Liver (tissue), 9 donors: ENCODE results near the gene DCTN3. TPM values are rescaled to one million over a fixed set of nuclear protein-coding genes. Genes with fewer than 3 reads are reported as not detected.

Experiments
- DNase-seq: peaks from one replicate; pipeline ENCODE4 v3.0.0-alpha.2; 2017; ENCODE audit warnings: low spot score
- H3K27ac ChIP-seq, 2 donors: one replicate each; pipeline ENCODE4 v1.7.0; 2013; ENCODE audit warnings: inconsistent platforms in 2 of 2, low read length in 2 of 2, control low read depth in 1 of 2, low read depth in 1 of 2, mild to moderate bottlenecking in 1 of 2
- H3K27me3 ChIP-seq, 4 donors: one replicate each; pipeline versions ENCODE4 v1.6.1 to v1.7.0; 2013; ENCODE audit warnings: low read length in 3 of 4, inconsistent platforms in 1 of 4, mild to moderate bottlenecking in 1 of 4, moderate library complexity in 1 of 4; ENCODE audit not compliant: control insufficient read depth in 4 of 4, insufficient read depth in 4 of 4
- H3K36me3 ChIP-seq, 4 donors: one replicate each; pipeline versions ENCODE4 v1.6.1 to v1.7.0; 2013; ENCODE audit warnings: low read length in 3 of 4, mild to moderate bottlenecking in 3 of 4, low read depth in 1 of 4, moderate library complexity in 1 of 4; ENCODE audit not compliant: control insufficient read depth in 4 of 4, insufficient read depth in 3 of 4
- H3K4me1 ChIP-seq, 4 donors: one replicate each; pipeline versions ENCODE4 v1.6.1 to v1.7.0; 2013; ENCODE audit warnings: low read length in 3 of 4, mild to moderate bottlenecking in 3 of 4, moderate library complexity in 1 of 4; ENCODE audit not compliant: control insufficient read depth in 4 of 4, insufficient read depth in 4 of 4
- H3K4me3 ChIP-seq, 3 donors: one replicate each; pipeline versions ENCODE4 v1.6.1 to v1.7.0; 2013; ENCODE audit warnings: low read length in 3 of 3, control low read depth in 1 of 3, low read depth in 1 of 3, mild to moderate bottlenecking in 1 of 3
- H3K9ac ChIP-seq, 2 donors: one replicate each; pipeline ENCODE4 v1.7.0; 2013; ENCODE audit warnings: low read length in 2 of 2, mild to moderate bottlenecking in 2 of 2, moderate library complexity in 2 of 2, control low read depth in 1 of 2, low read depth in 1 of 2
- H3K9me3 ChIP-seq, 4 donors: one replicate each; pipeline versions ENCODE4 v1.6.1 to v1.7.0; 2013; ENCODE audit warnings: low read length in 3 of 4; ENCODE audit not compliant: control insufficient read depth in 4 of 4
- CTCF ChIP-seq: fragments of 150-350 bp; IDR thresholded peaks from 2 replicates; pipeline ENCODE4 v1.5.1; 2017; ENCODE audit warnings: improper control_type of control experiment, low read depth, low read length; ENCODE audit not compliant: missing input control
- FOXA1 ChIP-seq: IDR thresholded peaks from 2 replicates; pipeline ENCODE4 v1.6.1; 2016; ENCODE audit warnings: antibody characterized with exemption
- FOXA2 ChIP-seq: IDR thresholded peaks from 2 replicates; pipeline ENCODE4 v1.6.1; 2016; ENCODE audit warnings: antibody characterized with exemption
- GABPA ChIP-seq, 2 donors: IDR thresholded peaks in 1 of 2; conservative IDR thresholded peaks in 1 of 2; 2 replicates each; pipeline ENCODE4 v1.6.1; 2016; ENCODE audit warnings: antibody characterized with exemption in 2 of 2, mild to moderate bottlenecking in 1 of 2, moderate library complexity in 1 of 2
- HNF4G ChIP-seq: IDR thresholded peaks from 2 replicates; pipeline ENCODE4 v1.6.1; 2016; ENCODE audit warnings: antibody characterized with exemption
- JUND ChIP-seq, 2 donors: IDR thresholded peaks; 2 replicates each; pipeline ENCODE4 v1.6.1; 2016; ENCODE audit warnings: antibody characterized with exemption in 2 of 2
- NR2F2 ChIP-seq: IDR thresholded peaks from 2 replicates; pipeline ENCODE4 v1.6.1; 2016; ENCODE audit warnings: antibody characterized with exemption
- RAD21 ChIP-seq, 2 donors: IDR thresholded peaks; 2 replicates each; pipeline ENCODE4 v1.6.1; 2016; ENCODE audit warnings: antibody characterized with exemption in 2 of 2, mild to moderate bottlenecking in 2 of 2
- RXRA ChIP-seq, 2 donors: IDR thresholded peaks; 2 replicates each; pipeline ENCODE4 v1.6.1; 2017 to 2018; ENCODE audit warnings: antibody characterized with exemption in 2 of 2, mild to moderate bottlenecking in 1 of 2
- SP1 ChIP-seq: IDR thresholded peaks from 2 replicates; pipeline ENCODE4 v1.6.1; 2018; ENCODE audit warnings: antibody characterized with exemption, mild to moderate bottlenecking
- TAF1 ChIP-seq: conservative IDR thresholded peaks from 2 replicates; pipeline ENCODE4 v1.6.1; 2016; ENCODE audit warnings: antibody characterized with exemption, mild to moderate bottlenecking
- WGBS: extraction: QIAGEN DNeasy Blood & Tissue Kit; methylation state at CpG from one replicate; pipeline ENCODE4 v1.1.7; 2013; 5-methylcytosine and 5-hydroxymethylcytosine counted together
- polyA plus RNA-seq, 2 donors: library from polyadenylated mRNA; stranded (reverse) in 1 of 2; unstranded in 1 of 2; fragments of 200-250 nt in 1 of 2; fragments of >200 nt in 1 of 2; fragmentation: Nextera tagmentation in 1 of 2; extraction: Ambion mirVana in 1 of 2; gene quantifications; one replicate each; pipeline versions ENCODE4 v1.2.1 to v1.2.3, GENCODE V29; 2013 to 2015
- total RNA-seq, 2 donors: library from RNA; depleted of rRNA; stranded (reverse); fragments of >200 nt; gene quantifications; one replicate each; pipeline ENCODE4 v1.2.3, GENCODE V29; 2014
- TF ChIP-seq, protein P1 (sequence below): IDR thresholded peaks from 2 replicates; pipeline ENCODE4 v1.6.1; 2016; ENCODE audit warnings: antibody characterized with exemption
- TF ChIP-seq, protein P2 (sequence below): IDR thresholded peaks from 2 replicates; pipeline ENCODE4 v1.6.1; 2016; ENCODE audit warnings: antibody characterized with exemption
- donor health status: healthy.
- donor health status: healthy.
- donor health status: healthy.
- donor health status: healthy.
- donor health status: healthy.

DCTN3 gene
- total and polyA plus RNA-seq, 4 donors, result 24.9 to 51.9 (median 46.7) TPM

DNA sequence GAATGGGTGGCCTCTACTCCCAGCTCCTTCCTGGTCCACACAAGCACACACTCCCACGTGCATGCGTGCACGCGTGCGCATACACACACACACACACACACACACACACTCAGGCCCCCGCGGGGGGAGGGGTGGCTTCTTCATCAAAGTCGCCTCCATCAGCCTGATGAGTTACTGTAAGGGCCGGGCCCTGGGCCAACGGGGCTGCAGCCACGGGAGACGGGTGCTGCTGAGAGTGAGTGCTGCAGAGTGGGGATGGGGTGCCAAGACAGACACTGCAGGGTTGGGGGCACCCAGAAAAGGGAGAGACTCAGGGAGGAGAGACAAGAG lies 48.8 kb downstream of the DCTN3 start:
- Histone ChIP-seq H3K4me1 (peaks cover 3 to 16% (median 13%) of the 10 kb centered on the region in 4 donors), H3K4me3 (no peak overlapping the region), H3K36me3 (no peaks in the 10 kb centered on the region), H3K9me3 (no peaks in the 10 kb centered on the region), H3K27me3 (no peaks in the 10 kb centered on the region), H3K27ac (no peak overlapping the region), H3K9ac (no peak overlapping the region)
- no peak for TF ChIP-seq CTCF
- no peak for TF ChIP-seq RXRA (IDR thresholded peaks at IDR 0.05)
- no peak for TF ChIP-seq TAF1
- TF ChIP-seq, protein P1, sequence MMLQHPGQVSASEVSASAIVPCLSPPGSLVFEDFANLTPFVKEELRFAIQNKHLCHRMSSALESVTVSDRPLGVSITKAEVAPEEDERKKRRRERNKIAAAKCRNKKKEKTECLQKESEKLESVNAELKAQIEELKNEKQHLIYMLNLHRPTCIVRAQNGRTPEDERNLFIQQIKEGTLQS, result no peak
- no peak for TF ChIP-seq GABPA (IDR thresholded peaks at IDR 0.05 in 1 of 2, conservative IDR thresholded peaks at IDR 0.05 in 1 of 2)
- no peak for TF ChIP-seq SP1
- WGBS, result 69% methylated on average over 12 of the region's 12 CpGs
- no peak for DNase-seq

- Histone ChIP-seq H3K36me3 (no peaks in the 10 kb centered on the region), H3K27me3 (no peaks in the 10 kb centered on the region), H3K4me3 (no peak overlapping the region), H3K4me1 (peaks cover 3 to 16% (median 13%) of the 10 kb centered on the region in 4 donors), H3K9me3 (no peaks in the 10 kb centered on the region), H3K27ac (no peak overlapping the region), H3K9ac (no peak overlapping the region)
- no peak for DNase-seq
- no peak for TF ChIP-seq CTCF
- TF ChIP-seq NR2F2, result no peak
- no peak for TF ChIP-seq FOXA2
- no peak for TF ChIP-seq RXRA (IDR thresholded peaks at IDR 0.05)
- no peak for TF ChIP-seq JUND (IDR thresholded peaks at IDR 0.05)
- TF ChIP-seq RAD21 (IDR thresholded peaks at IDR 0.05), result no peak
- TF ChIP-seq HNF4G, result no peak
- TF ChIP-seq FOXA1, result no peak
- no peak for TF ChIP-seq SP1
- TF ChIP-seq GABPA (IDR thresholded peaks at IDR 0.05 in 1 of 2, conservative IDR thresholded peaks at IDR 0.05 in 1 of 2), result no peak
- TF ChIP-seq, protein P2, sequence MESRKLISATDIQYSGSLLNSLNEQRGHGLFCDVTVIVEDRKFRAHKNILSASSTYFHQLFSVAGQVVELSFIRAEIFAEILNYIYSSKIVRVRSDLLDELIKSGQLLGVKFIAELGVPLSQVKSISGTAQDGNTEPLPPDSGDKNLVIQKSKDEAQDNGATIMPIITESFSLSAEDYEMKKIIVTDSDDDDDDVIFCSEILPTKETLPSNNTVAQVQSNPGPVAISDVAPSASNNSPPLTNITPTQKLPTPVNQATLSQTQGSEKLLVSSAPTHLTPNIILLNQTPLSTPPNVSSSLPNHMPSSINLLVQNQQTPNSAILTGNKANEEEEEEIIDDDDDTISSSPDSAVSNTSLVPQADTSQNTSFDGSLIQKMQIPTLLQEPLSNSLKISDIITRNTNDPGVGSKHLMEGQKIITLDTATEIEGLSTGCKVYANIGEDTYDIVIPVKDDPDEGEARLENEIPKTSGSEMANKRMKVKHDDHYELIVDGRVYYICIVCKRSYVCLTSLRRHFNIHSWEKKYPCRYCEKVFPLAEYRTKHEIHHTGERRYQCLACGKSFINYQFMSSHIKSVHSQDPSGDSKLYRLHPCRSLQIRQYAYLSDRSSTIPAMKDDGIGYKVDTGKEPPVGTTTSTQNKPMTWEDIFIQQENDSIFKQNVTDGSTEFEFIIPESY, result no peak
- WGBS, result 85% methylated on average over 7 of the region's 7 CpGs
Measured at GRCh38 chr9:34570809-34571480, 49.4 kb downstream of the DCTN3 start.
